ENCODE results near the gene CACNB2.
"Not testable (repeated sequence)": the region's sequence is repeated elsewhere in the genome, so short reads cannot be mapped to it uniquely, and the experiment has no call there.

Gene CACNB2

GRCh38 chr10:18134509-18134908 is 5.7 kb upstream of the CACNB2 start:
- TF ChIP-seq POLR2A (IDR thresholded peaks at IDR 0.05; ENCODE audit: low read depth, low read length), result no peak
- FAIRE-seq, result no peak
- no peak for DNase-seq (ENCODE audit: insufficient read length, low spot score)

GRCh38 chr10:18134921-18135320 is 5.3 kb upstream of the CACNB2 start:
- DNase-seq (ENCODE audit: insufficient read length, low spot score) (no peak), FAIRE-seq (no peak)
- TF ChIP-seq POLR2A (IDR thresholded peaks at IDR 0.05; ENCODE audit: low read depth, low read length), result no peak

- no peak for TF ChIP-seq POLR2A (IDR thresholded peaks at IDR 0.05; ENCODE audit: low read depth, low read length)
- DNase-seq (ENCODE audit: insufficient read length, low spot score) (no peak), FAIRE-seq (no peak)
Observed at GRCh38 chr10:18136073-18136791, 4.0 kb upstream of the CACNB2 start.

- FAIRE-seq (no peak), DNase-seq (ENCODE audit: insufficient read length, low spot score) (no peak)
Observed at GRCh38 chr10:18137111-18137510, 3.1 kb upstream of the CACNB2 start.

GRCh38 chr10:18140957-18141845 is 977 bp downstream of the CACNB2 start:
- FAIRE-seq (no peak), DNase-seq (ENCODE audit: insufficient read length, low spot score) (no peak)

More at GRCh38 chr10:18137111-18137510, 3.1 kb upstream of the CACNB2 start:
- TF ChIP-seq POLR2A (IDR thresholded peaks at IDR 0.05; ENCODE audit: low read depth, low read length), result no peak

GRCh38 chr10:18142151-18142550 is 1.9 kb downstream of the CACNB2 start:
- no peak for TF ChIP-seq POLR2A (IDR thresholded peaks at IDR 0.05; ENCODE audit: low read depth, low read length)
- FAIRE-seq (no peak), DNase-seq (ENCODE audit: insufficient read length, low spot score) (no peak)

More at GRCh38 chr10:18140957-18141845, 977 bp downstream of the CACNB2 start:
- no peak for TF ChIP-seq POLR2A (IDR thresholded peaks at IDR 0.05; ENCODE audit: low read depth, low read length)

GRCh38 chr10:18144396-18144795 is 4.2 kb downstream of the CACNB2 start:
- FAIRE-seq (no peak), DNase-seq (ENCODE audit: insufficient read length, low spot score) (no peak)
- TF ChIP-seq POLR2A (IDR thresholded peaks at IDR 0.05; ENCODE audit: low read depth, low read length), result no peak

GRCh38 chr10:18144928-18145327 is 4.7 kb downstream of the CACNB2 start:
- FAIRE-seq, result no peak
- no peak for DNase-seq (ENCODE audit: insufficient read length, low spot score)
- TF ChIP-seq POLR2A (IDR thresholded peaks at IDR 0.05; ENCODE audit: low read depth, low read length), result no peak

GRCh38 chr10:18145652-18146051 is 5.4 kb downstream of the CACNB2 start:
- FAIRE-seq (no peak), DNase-seq (ENCODE audit: insufficient read length, low spot score) (no peak)
- no peak for TF ChIP-seq POLR2A (IDR thresholded peaks at IDR 0.05; ENCODE audit: low read depth, low read length)

GRCh38 chr10:18149196-18149800 is 9.1 kb downstream of the CACNB2 start:
- no peak for DNase-seq (ENCODE audit: insufficient read length, low spot score)
- no peak for FAIRE-seq
- TF ChIP-seq POLR2A (IDR thresholded peaks at IDR 0.05; ENCODE audit: low read depth, low read length), result no peak

- DNase-seq (ENCODE audit: insufficient read length, low spot score) (no peak), FAIRE-seq (no peak)
- no peak for TF ChIP-seq POLR2A (IDR thresholded peaks at IDR 0.05; ENCODE audit: low read depth, low read length)
Observed at GRCh38 chr10:18151356-18151890, 11.2 kb downstream of the CACNB2 start.

- DNase-seq (ENCODE audit: insufficient read length, low spot score); FAIRE-seq: not testable (repeated sequence)
Observed at GRCh38 chr10:18153381-18153780, 13.2 kb downstream of the CACNB2 start.

GRCh38 chr10:18155321-18155720 is 15.1 kb downstream of the CACNB2 start:
- FAIRE-seq, result no peak
- no peak for TF ChIP-seq POLR2A (IDR thresholded peaks at IDR 0.05; ENCODE audit: low read depth, low read length)
- DNase-seq (ENCODE audit: insufficient read length, low spot score), result no peak

GRCh38 chr10:18156797-18157196 is 16.6 kb downstream of the CACNB2 start:
- not testable (repeated sequence) for DNase-seq (ENCODE audit: insufficient read length, low spot score); FAIRE-seq

Data from H54 (cell line).